SU-DHL-6 (cell line): ENCODE measurements around the gene KRABD2.
"Not testable (repeated sequence)": the region's sequence is repeated elsewhere in the genome, so short reads cannot be mapped to it uniquely, and the experiment has no call there.

Source experiments
- H2AFZ ChIP-seq: fragments of 200-600 bp; sonication (generic); 2 replicates; pipeline ENCODE4 v1.6.1; 2014; ENCODE audit warnings: low read depth, mild to moderate bottlenecking, moderate library complexity, mixed read lengths, antibody characterized with exemption, low read length; ENCODE audit not compliant: severe bottlenecking
- H3F3A ChIP-seq: fragments of 200-600 bp; shearing (Covaris generic); 2 replicates; pipeline ENCODE4 v1.6.0; 2016; ENCODE audit warnings: antibody characterized with exemption, mild to moderate bottlenecking; ENCODE audit not compliant: insufficient read depth
- H3K27ac ChIP-seq: fragments of 200-600 bp; sonication (generic); 2 replicates; pipeline ENCODE4 v1.5.1; 2016; ENCODE audit warnings: low read depth, mild to moderate bottlenecking, low read length, moderate library complexity, mixed read lengths
- H3K27me3 ChIP-seq: fragments of 200-600 bp; sonication (generic), shearing (Covaris generic); 2 replicates; pipeline ENCODE4 v1.6.0; 2014; ENCODE audit warnings: mild to moderate bottlenecking, low read length
- H3K36me3 ChIP-seq: fragments of 200-600 bp; sonication (generic); 2 replicates; pipeline ENCODE4 v1.6.1; 2014; ENCODE audit warnings: mild to moderate bottlenecking, low read length, mixed read lengths
- H3K4me2 ChIP-seq: fragments of 300-600, 200-600 bp; shearing (Covaris generic), sonication (generic); 2 replicates; pipeline ENCODE4 v1.6.0; 2014; ENCODE audit warnings: low read length, low read depth, mild to moderate bottlenecking; ENCODE audit not compliant: poor library complexity, severe bottlenecking
- H3K4me3 ChIP-seq: fragments of 200-600 bp; sonication (generic); 2 replicates; pipeline ENCODE4 v1.5.1; 2014; ENCODE audit warnings: antibody characterized with exemption, low read length, mild to moderate bottlenecking, mixed read lengths; ENCODE audit not compliant: insufficient read depth, poor library complexity, severe bottlenecking
- H3K79me2 ChIP-seq: fragments of 200-600 bp; sonication (generic); 2 replicates; pipeline ENCODE4 v1.6.1; 2014; ENCODE audit warnings: mild to moderate bottlenecking, low read length, moderate library complexity; ENCODE audit not compliant: insufficient read depth
- H3K9ac ChIP-seq: fragments of 200-600 bp; sonication (generic); 2 replicates; pipeline ENCODE4 v1.7.0; 2014; ENCODE audit warnings: mild to moderate bottlenecking, low read length
- H3K9me2 ChIP-seq: fragments of 200-600 bp; sonication (generic); replicated peaks from 2 replicates; pipeline ENCODE4 v1.6.1; 2014; ENCODE audit warnings: low read length; ENCODE audit not compliant: insufficient read depth
- H3K9me3 ChIP-seq: fragments of 200-600 bp; sonication (generic); 2 replicates; pipeline ENCODE4 v1.6.1; 2014; ENCODE audit warnings: low read length, mixed read lengths; ENCODE audit not compliant: insufficient read depth
- H4K20me1 ChIP-seq: fragments of 200-600 bp; sonication (generic); 2 replicates; pipeline ENCODE4 v1.6.1; 2014; ENCODE audit warnings: low read depth, mild to moderate bottlenecking, antibody characterized with exemption, low read length, moderate library complexity, mixed read lengths
- CTCF ChIP-seq: fragments of 200-600 bp; sonication (generic); IDR thresholded peaks from one replicate; pipeline ENCODE4 v1.5.1; 2017; ENCODE audit warnings: antibody characterized with exemption, mild to moderate bottlenecking, low read length, moderate library complexity; ENCODE audit not compliant: insufficient read depth, poor library complexity, severe bottlenecking
- EZH2phosphoT487 ChIP-seq: fragments of 200-600 bp; sonication (generic), shearing (Covaris generic); conservative IDR thresholded peaks from 2 replicates; pipeline ENCODE4 v1.6.1; 2018; ENCODE audit warnings: mild to moderate bottlenecking, antibody characterized with exemption, low read length, moderate library complexity, mixed read lengths

KRABD2 gene

GRCh38 chr17:8350339-8350738, 26.2 kb downstream of the KRABD2 start:
- no peaks in the 10 kb centered on the region for H3K36me3 ChIP-seq
- H3K9me3 ChIP-seq = no peaks in the 10 kb centered on the region
- H3K9ac ChIP-seq = no peak overlapping the region
- no peaks in the 10 kb centered on the region for H3K9me2 ChIP-seq
- no peaks in the 10 kb centered on the region for H3K79me2 ChIP-seq
- no peak overlapping the region for H3K4me2 ChIP-seq
- no peaks in the 10 kb centered on the region for H3F3A ChIP-seq
- no peak overlapping the region for H3K4me3 ChIP-seq
- no peaks in the 10 kb centered on the region for H3K27me3 ChIP-seq
- no peak overlapping the region for H3K27ac ChIP-seq
- TF ChIP-seq EZH2phosphoT487 = no peak
- no peak for TF ChIP-seq CTCF
- no peaks in the 10 kb centered on the region for H4K20me1 ChIP-seq
- no peak overlapping the region for H2AFZ ChIP-seq

- not testable (repeated sequence) for H3K27me3 ChIP-seq, H3K9me3 ChIP-seq, H3K9me2 ChIP-seq, H3K4me3 ChIP-seq, H3K27ac ChIP-seq, H3K9ac ChIP-seq, H3F3A ChIP-seq, H2AFZ ChIP-seq, H3K36me3 ChIP-seq, H3K4me2 ChIP-seq, H3K79me2 ChIP-seq, H4K20me1 ChIP-seq
Measured at GRCh38 chr17:8347001-8347400, 29.5 kb downstream of the KRABD2 start.

GRCh38 chr17:8345951-8346665, 30.4 kb downstream of the KRABD2 start:
- Histone ChIP-seq H3K9ac (no peak overlapping the region), H3K4me3 (no peak overlapping the region), H3K27ac (no peak overlapping the region), H3K36me3 (no peaks in the 10 kb centered on the region), H3K4me2 (no peak overlapping the region), H3K9me2 (no peaks in the 10 kb centered on the region), H3K79me2 (no peaks in the 10 kb centered on the region), H3K27me3 (no peaks in the 10 kb centered on the region), H4K20me1 (no peaks in the 10 kb centered on the region), H3K9me3 (no peaks in the 10 kb centered on the region), H3F3A (no peaks in the 10 kb centered on the region), H2AFZ (no peak overlapping the region)
- TF ChIP-seq CTCF (no peak), EZH2phosphoT487 (no peak)

DNA sequence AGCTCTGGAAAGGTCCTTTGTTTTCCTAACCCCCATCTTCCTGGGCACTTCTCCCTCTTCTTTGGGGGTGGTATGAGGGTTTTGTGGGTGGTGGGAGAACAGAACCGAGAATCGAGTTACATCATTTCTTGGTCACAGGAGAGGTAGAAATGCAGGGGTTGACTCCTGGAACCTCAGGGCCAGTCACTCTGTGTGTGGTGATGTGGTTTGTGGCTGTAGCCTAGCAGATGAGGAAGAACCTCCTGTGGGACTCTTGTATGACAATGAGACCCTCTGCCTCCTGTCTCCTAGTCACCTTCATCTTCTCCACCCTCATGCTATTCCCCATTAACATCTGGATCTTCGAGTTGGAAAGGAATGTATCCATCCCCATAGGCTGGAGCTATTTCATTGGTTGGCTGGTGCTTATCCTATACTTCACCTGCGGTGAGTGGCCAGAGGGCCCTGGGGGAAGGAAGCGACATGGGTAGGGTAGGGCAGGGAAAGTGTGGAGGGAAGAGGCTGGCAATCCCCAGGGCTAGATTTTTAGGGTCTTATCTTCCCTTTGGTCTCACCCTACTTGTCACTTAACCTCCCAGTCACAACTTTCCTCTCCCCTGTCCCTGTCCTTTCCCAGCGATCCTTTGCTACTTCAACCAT, 31.3 kb downstream of the KRABD2 start:
- no peak for TF ChIP-seq EZH2phosphoT487
- no peak for TF ChIP-seq CTCF
- no peaks in the 10 kb centered on the region for H3K36me3 ChIP-seq

More for the DNA sequence above, 31.3 kb downstream of the KRABD2 start:
- H3K27ac ChIP-seq = no peak overlapping the region
- H3K79me2 ChIP-seq = no peaks in the 10 kb centered on the region
- no peaks in the 10 kb centered on the region for H3K27me3 ChIP-seq
- H3K9me3 ChIP-seq = no peaks in the 10 kb centered on the region
- H3K4me3 ChIP-seq = no peak overlapping the region
- no peaks in the 10 kb centered on the region for H3F3A ChIP-seq
- no peak overlapping the region for H3K4me2 ChIP-seq
- no peak overlapping the region for H2AFZ ChIP-seq
- no peak overlapping the region for H3K9ac ChIP-seq
- no peaks in the 10 kb centered on the region for H4K20me1 ChIP-seq
- H3K9me2 ChIP-seq = no peaks in the 10 kb centered on the region
